Measurements from ENCODE around the gene PODN. TPM values are rescaled to one million over a fixed set of nuclear protein-coding genes. Genes with fewer than 3 reads are reported as not detected.

PODN gene
- total RNA-seq, 1 experiment from 2014 or later = not detected

GRCh38 chr1:53074313-53075154 is 12.5 kb downstream of the PODN start:
- DNase-seq (ENCODE audit: low read depth) = no peak

DNA sequence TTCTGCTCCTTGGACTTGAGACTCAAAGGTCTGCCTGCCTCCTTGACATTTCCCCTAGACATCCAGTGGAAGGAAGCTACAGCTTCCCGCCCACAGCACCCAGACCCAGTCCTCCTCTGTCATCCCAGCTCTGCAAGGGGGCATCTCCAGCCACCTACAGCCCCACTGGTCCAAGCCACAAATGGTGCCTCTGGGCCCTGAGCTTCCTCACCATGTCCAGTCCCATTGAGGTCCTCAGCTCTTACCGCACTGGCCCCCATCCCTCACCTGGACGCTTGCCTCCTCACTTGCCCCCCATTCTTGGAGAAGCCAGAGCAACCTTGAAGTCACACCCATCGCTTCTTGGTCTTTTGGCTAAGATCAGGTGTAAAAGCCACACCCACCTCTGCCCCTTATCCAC is 13.2 kb downstream of the PODN start:
- DNase-seq (ENCODE audit: low read depth) = no peak

DNA sequence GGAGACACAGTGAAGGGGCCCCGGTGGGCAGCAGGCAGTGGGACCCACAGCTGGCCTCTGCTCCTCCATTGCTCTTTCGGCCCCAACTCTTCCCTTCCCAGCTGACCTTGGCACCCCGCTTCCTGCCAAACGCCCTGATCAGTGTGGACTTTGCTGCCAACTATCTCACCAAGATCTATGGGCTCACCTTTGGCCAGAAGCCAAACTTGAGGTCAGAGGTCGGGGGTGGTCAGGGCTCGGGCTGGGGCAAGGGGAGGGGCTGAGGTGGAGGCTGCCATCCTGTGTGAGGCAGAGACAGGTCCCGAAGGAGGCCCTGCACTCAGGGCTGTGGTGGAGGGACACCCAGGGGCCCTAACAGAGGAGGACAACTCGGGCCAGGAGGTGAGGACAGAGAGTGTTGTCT is 13.7 kb downstream of the PODN start:
- DNase-seq (ENCODE audit: low read depth) = no peak

- no peak for DNase-seq (ENCODE audit: low read depth)
These were observed 14.2 kb downstream of the PODN start for GRCh38 chr1:53076165-53076564.

DNA sequence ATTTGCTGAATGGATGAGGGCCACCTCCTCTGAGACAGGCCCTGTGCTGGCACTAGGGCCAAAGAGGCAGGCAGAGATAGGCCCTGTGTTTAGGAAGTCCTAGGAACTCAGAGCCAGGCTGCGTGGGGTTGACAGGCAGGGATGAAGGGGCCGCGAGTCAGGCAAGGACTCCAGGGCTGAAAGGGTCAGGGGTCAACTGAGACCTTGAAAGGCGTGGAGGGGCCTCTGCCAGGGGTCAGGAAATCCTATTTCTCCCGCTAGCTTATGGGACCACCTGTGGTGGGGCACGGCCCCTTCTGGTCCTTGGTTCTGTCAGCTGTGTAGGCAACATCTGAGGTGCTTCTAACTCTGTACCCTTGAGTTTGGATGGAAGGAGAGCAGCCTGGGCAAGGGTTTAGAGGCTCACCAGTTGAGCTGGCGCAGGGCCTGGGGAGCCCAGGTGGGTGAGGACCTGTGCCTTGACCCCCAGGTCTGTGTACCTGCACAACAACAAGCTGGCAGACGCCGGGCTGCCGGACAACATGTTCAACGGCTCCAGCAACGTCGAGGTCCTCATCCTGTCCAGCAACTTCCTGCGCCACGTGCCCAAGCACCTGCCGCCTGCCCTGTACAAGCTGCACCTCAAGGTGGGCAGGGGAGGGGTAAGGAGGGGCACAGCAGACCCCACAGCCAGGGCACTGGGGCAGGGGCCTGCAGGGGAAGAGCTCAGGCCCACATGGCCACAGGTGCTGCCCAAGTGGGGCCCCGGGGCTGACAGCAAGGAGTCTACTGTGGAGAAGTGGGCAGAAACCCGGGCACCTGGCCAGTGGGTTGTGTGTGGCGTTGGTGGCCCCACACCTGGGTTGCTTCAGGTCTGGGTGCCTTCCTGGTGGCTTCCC is 14.9 kb downstream of the PODN start:
- DNase-seq (ENCODE audit: low read depth) = no peak

- DNase-seq (ENCODE audit: low read depth) = no peak
These were observed 15.6 kb downstream of the PODN start for GRCh38 chr1:53077599-53077965.

DNA sequence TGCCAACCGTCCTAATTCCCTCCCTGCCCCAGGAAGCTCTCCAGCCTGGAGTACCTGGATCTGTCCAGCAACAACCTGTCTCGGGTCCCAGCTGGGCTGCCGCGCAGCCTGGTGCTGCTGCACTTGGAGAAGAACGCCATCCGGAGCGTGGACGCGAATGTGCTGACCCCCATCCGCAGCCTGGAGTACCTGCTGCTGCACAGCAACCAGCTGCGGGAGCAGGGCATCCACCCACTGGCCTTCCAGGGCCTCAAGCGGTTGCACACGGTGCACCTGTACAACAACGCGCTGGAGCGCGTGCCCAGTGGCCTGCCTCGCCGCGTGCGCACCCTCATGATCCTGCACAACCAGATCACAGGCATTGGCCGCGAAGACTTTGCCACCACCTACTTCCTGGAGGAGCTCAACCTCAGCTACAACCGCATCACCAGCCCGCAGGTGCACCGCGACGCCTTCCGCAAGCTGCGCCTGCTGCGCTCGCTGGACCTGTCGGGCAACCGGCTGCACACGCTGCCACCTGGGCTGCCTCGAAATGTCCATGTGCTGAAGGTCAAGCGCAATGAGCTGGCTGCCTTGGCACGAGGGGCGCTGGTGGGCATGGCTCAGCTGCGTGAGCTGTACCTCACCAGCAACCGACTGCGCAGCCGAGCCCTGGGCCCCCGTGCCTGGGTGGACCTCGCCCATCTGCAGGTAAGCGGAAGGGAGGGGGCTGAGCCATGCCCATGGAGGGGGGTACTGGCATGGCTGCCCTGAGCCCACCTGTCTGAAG is 16.5 kb downstream of the PODN start:
- no peak for DNase-seq (ENCODE audit: low read depth)

DNA sequence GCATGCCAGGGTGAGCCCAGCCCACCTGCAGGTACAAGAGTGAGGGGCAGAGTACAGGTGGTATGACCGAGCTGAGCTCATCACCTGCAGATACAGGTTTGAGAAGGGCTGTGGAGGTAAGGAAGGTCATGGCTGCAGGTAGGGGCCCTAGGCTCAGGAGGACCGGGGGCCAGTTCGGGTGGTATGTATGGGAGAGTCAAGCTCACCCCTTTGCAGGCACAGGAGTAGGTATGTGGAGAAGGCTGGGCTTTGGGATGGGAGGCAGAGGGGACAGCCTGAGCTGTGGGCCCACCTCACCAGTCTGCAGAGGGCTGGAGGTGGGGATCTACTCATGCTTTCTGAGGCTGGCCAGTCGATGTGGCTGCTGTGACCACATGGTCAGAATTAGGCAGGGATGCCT is 17.2 kb downstream of the PODN start:
- no peak for DNase-seq (ENCODE audit: low read depth)

DNA sequence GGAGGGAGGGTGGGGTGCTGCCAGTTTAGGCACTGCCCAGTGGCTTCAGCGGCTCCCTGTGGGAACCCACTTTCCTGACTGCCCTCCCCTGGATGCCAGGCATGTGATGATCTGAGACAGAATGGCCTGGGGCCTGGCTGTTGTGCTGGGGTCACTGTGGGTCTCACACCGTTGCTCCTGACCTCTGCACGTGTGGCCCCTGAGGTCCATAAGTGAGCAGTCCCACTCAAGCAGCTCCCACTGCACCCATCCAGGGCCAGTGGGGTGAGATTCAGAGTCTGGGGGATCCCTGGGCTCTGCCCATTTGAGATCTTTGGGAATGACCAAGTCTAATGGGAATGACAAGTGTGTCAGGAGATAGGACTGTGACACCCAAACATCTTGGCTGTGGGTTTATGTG is 18.0 kb downstream of the PODN start:
- DNase-seq (ENCODE audit: low read depth) = no peak

DNA sequence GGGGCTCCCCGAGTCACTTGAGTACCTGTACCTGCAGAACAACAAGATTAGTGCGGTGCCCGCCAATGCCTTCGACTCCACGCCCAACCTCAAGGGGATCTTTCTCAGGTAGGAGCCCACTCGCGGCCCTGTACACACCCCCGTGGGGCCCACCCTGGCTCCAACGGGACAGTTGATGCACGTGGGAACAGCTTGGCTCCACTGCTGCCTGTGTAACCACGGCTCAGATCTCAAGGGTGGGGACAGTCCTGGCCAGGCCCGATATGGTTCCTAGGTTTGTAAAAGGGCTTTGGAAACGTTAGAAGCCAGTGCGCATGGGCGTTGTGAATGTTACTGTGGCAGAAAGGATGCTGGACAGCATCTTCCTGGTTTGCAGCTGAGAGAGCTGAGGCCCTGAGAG is 18.8 kb downstream of the PODN start:
- no peak for DNase-seq (ENCODE audit: low read depth)

GRCh38 chr1:53081384-53082066 is 19.5 kb downstream of the PODN start:
- DNase-seq (ENCODE audit: low read depth) = no peak

DNA sequence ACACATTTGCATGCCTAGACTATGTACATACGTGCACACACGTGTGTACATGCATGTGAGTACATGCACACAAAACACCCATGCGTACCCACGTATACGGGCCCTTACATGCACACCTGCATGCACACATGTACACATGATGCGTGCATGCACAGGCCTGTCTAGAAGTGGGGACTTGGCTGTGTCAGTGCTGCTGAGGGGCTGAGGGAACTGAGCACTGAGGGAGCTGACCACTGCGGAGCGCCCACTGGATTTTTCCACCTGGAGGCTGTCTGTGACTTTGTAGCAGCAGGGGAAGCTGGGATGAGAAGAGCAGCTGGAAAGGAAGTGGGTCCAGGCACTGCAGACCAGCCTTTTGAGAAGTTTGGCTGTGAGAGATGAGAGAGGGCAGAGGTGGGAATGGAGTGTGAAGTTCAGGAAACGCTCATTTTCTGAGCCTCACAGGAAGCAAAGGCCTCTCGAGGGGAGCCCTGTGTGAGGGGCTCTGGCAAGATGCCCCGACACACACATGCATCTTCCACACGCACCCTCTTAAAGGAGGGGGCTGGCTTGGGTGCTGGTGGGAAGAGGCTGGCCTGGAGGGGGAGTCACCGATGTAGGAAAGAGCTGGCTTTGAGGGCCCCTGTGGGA is 20.9 kb downstream of the PODN start:
- DNase-seq (ENCODE audit: low read depth) = no peak

- DNase-seq (ENCODE audit: low read depth) = no peak
These were observed 21.9 kb downstream of the PODN start for GRCh38 chr1:53083636-53084588.

- DNase-seq (ENCODE audit: low read depth) = no peak
These were observed 22.6 kb downstream of the PODN start for GRCh38 chr1:53084589-53084971.

DNA sequence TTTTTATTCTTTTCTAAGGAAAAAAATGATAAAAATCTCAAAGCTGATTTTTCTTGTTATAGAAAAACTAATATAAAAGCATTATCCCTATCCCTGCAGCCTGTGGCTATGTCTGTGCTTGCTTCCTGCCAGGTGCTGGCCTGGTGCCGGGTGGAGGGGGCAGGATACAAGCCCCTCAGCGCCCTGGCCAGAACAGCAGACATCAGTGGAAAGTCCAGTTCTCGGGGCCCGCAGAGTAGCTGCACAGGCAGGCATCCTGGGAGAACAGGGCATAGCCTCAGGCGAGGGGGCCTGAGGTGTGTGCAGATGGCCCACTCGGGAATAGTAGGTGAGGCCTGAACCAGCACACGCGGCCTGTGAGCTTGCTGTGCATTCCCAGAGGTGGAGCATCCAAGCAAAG is 23.4 kb downstream of the PODN start:
- no peak for DNase-seq (ENCODE audit: low read depth)

- no peak for DNase-seq (ENCODE audit: low read depth)
These were observed 24.6 kb downstream of the PODN start for GRCh38 chr1:53086491-53087070.

GRCh38 chr1:53087332-53088285 is 25.6 kb downstream of the PODN start:
- no peak for DNase-seq (ENCODE audit: low read depth)
